Natural killer cell (primary cell): ENCODE results near the gene EDIL3. TPM values are rescaled to one million over a fixed set of nuclear protein-coding genes. Genes with fewer than 3 reads are reported as not detected.
"Not testable (repeated sequence)": the region's sequence is repeated elsewhere in the genome, so short reads cannot be mapped to it uniquely, and the experiment has no call there.

Source experiments
- ATAC-seq, 3 donors: fragments of 150-1000 bp in 2 of 3; fragments of 200-7000 bp in 1 of 3; cut with Tn5 transposase; 1 replicate in 1 of 3; 2 replicates in 2 of 3; pipeline ENCODE4 v1.10.0; 2021; ENCODE audit warnings: mild to moderate bottlenecking in 2 of 3, moderate library complexity in 2 of 3
- DNase-seq, 2 donors: peaks; one replicate each; pipeline versions ENCODE4 v3.0.0 to v3.0.0-alpha.2; 2013 to 2021; ENCODE audit warnings: mixed read lengths in 1 of 2
- H3K27ac ChIP-seq: one replicate; pipeline ENCODE4 v1.5.1; 2013; ENCODE audit warnings: mild to moderate bottlenecking, low read length
- H3K27me3 ChIP-seq: one replicate; pipeline ENCODE4 v1.6.1; 2013; ENCODE audit warnings: low read length; ENCODE audit not compliant: control insufficient read depth, insufficient read depth
- H3K36me3 ChIP-seq: one replicate; pipeline ENCODE4 v1.6.1; 2013; ENCODE audit warnings: low read length; ENCODE audit not compliant: control insufficient read depth, insufficient read depth
- H3K4me1 ChIP-seq: one replicate; pipeline ENCODE4 v1.6.1; 2013; ENCODE audit warnings: low read length; ENCODE audit not compliant: control insufficient read depth, insufficient read depth
- H3K4me3 ChIP-seq: one replicate; pipeline ENCODE4 v1.5.1; 2013; ENCODE audit warnings: low read length
- H3K9me3 ChIP-seq: one replicate; pipeline ENCODE4 v1.6.1; 2013; ENCODE audit warnings: low read length; ENCODE audit not compliant: control insufficient read depth, insufficient read depth
- H3K27ac Mint-ChIP-seq, 2 donors: one replicate each; pipeline ENCODE4 v1.8.0; 2022; ENCODE audit warnings: mild to moderate bottlenecking in 2 of 2, mixed read lengths in 2 of 2, moderate library complexity in 1 of 2
- H3K27me3 Mint-ChIP-seq, 2 donors: one replicate each; pipeline ENCODE4 v1.8.0; 2022; ENCODE audit warnings: low read depth in 2 of 2, mixed read lengths in 2 of 2
- H3K36me3 Mint-ChIP-seq: one replicate; pipeline ENCODE4 v1.8.0; 2022; ENCODE audit warnings: mixed read lengths
- H3K4me1 Mint-ChIP-seq, 2 donors: one replicate each; pipeline ENCODE4 v1.8.0; 2022; ENCODE audit warnings: mixed read lengths in 2 of 2
- H3K4me3 Mint-ChIP-seq: one replicate; pipeline ENCODE4 v1.8.0; 2022; ENCODE audit warnings: mild to moderate bottlenecking, moderate library complexity, mixed read lengths
- H3K9me3 Mint-ChIP-seq, 2 donors: one replicate each; pipeline ENCODE4 v1.8.0; 2022; ENCODE audit warnings: mixed read lengths in 2 of 2
- CTCF ChIP-seq: fragments of 200-600 bp; IDR thresholded peaks from one replicate; pipeline ENCODE4 v1.8.0; 2022; ENCODE audit warnings: antibody characterized with exemption
- whole genome bisulfite sequencing: methylation state at CpG from one replicate; pipeline ENCODE4 v1.1.7; 2013; ENCODE audit warnings: missing lambda C conversion rate; ENCODE audit not compliant: insufficient coverage; 5-methylcytosine and 5-hydroxymethylcytosine counted together
- intact Hi-C: fragments of 100-400 bp; cut with micrococcal nuclease; formaldehyde crosslinking; loops from one replicate; pipeline ENCODE4 v1.14.2; 2022
- total RNA-seq, 4 donors: library from RNA; stranded (reverse); fragments of 120-200 nt in 1 of 4; gene quantifications; one replicate each; pipeline versions ENCODE4 v1.2.3 to v1.2.4, GENCODE V29; 2013 to 2022

Gene EDIL3
- total RNA-seq, 3 donors from 2014 or later (not counting 1 experiment from before 2014, with no cell fraction given): not detected

- no peaks in the 10 kb centered on the region for H3K27me3 ChIP-seq
- no peaks in the 10 kb centered on the region for H3K36me3 ChIP-seq
- intact Hi-C loops: no loop called here
- no peak overlapping the region for H3K27ac ChIP-seq
- H3K4me3 ChIP-seq: no peak overlapping the region
- Mint-ChIP-seq H3K27ac (no peak overlapping the region), H3K27me3 (no peaks in the 10 kb centered on the region), H3K36me3 (no peaks in the 10 kb centered on the region), H3K9me3 (peaks cover 4 to 6% of the 10 kb centered on the region in 2 donors), H3K4me1 (no peaks in the 10 kb centered on the region), H3K4me3 (no peak overlapping the region)
- no peak for DNase-seq
- WGBS: 90% methylated on average over 2 of the region's 3 CpGs
- H3K9me3 ChIP-seq: peaks cover 3% of the 10 kb centered on the region
- TF ChIP-seq CTCF: no peak
- no peaks in the 10 kb centered on the region for H3K4me1 ChIP-seq
- ATAC-seq: no peak
Observed at GRCh38 chr5:84045964-84046363, 338.7 kb downstream of the EDIL3 start.

- DNase-seq (no peak), ATAC-seq (no peak)
- H3K4me3 ChIP-seq: no peak overlapping the region
- no peaks in the 10 kb centered on the region for H3K27me3 Mint-ChIP-seq
- 82% methylated on average over 1 of the region's 1 CpG for WGBS
- no peaks in the 10 kb centered on the region for H3K4me1 Mint-ChIP-seq
- peaks cover 0 to 4% of the 10 kb centered on the region in 2 donors for H3K9me3 Mint-ChIP-seq
- intact Hi-C loops: no loop called here
- H3K27ac Mint-ChIP-seq: no peak overlapping the region
- no peaks in the 10 kb centered on the region for H3K36me3 Mint-ChIP-seq
- no peaks in the 10 kb centered on the region for H3K4me1 ChIP-seq
- H3K4me3 Mint-ChIP-seq: no peak overlapping the region
- no peak overlapping the region for H3K27ac ChIP-seq
- TF ChIP-seq CTCF: no peak
- no peaks in the 10 kb centered on the region for H3K27me3 ChIP-seq
- H3K9me3 ChIP-seq: no peaks in the 10 kb centered on the region
- no peaks in the 10 kb centered on the region for H3K36me3 ChIP-seq
Observed at GRCh38 chr5:84036842-84037241, 347.8 kb downstream of the EDIL3 start.

- DNase-seq (no peak), ATAC-seq (no peak)
- no peaks in the 10 kb centered on the region for H3K9me3 ChIP-seq
- TF ChIP-seq CTCF: no peak
- Mint-ChIP-seq H3K27me3 (no peaks in the 10 kb centered on the region), H3K27ac (no peak overlapping the region), H3K9me3 (peaks cover 3 to 9% of the 10 kb centered on the region in 2 donors), H3K4me1 (no peaks in the 10 kb centered on the region), H3K4me3 (no peak overlapping the region), H3K36me3 (no peaks in the 10 kb centered on the region)
- no peaks in the 10 kb centered on the region for H3K36me3 ChIP-seq
- intact Hi-C loops: no loop called here
- no peaks in the 10 kb centered on the region for H3K27me3 ChIP-seq
- no peaks in the 10 kb centered on the region for H3K4me1 ChIP-seq
- no peak overlapping the region for H3K27ac ChIP-seq
- H3K4me3 ChIP-seq: no peak overlapping the region
Observed at GRCh38 chr5:84032324-84032723, 352.4 kb downstream of the EDIL3 start.

- Mint-ChIP-seq H3K27me3 (no peaks in the 10 kb centered on the region), H3K4me3 (no peak overlapping the region), H3K4me1 (no peaks in the 10 kb centered on the region), H3K9me3 (peaks cover 7 to 8% of the 10 kb centered on the region in 2 donors), H3K27ac (no peak overlapping the region), H3K36me3 (no peaks in the 10 kb centered on the region)
- H3K4me1 ChIP-seq: no peaks in the 10 kb centered on the region
- WGBS: 71% methylated on average over 3 of the region's 4 CpGs
- H3K27me3 ChIP-seq: no peaks in the 10 kb centered on the region
- intact Hi-C loops: no loop called here
- TF ChIP-seq CTCF: no peak
- no peaks in the 10 kb centered on the region for H3K9me3 ChIP-seq
- H3K4me3 ChIP-seq: no peak overlapping the region
- ATAC-seq (no peak), DNase-seq (no peak)
- H3K27ac ChIP-seq: no peak overlapping the region
- H3K36me3 ChIP-seq: no peaks in the 10 kb centered on the region
Observed at GRCh38 chr5:84028093-84028492, 356.6 kb downstream of the EDIL3 start.

- WGBS: 89% methylated on average over 2 of the region's 3 CpGs
- H3K36me3 Mint-ChIP-seq, H3K4me3 ChIP-seq, H3K4me3 Mint-ChIP-seq, ATAC-seq, H3K27ac Mint-ChIP-seq, H3K36me3 ChIP-seq, H3K27me3 Mint-ChIP-seq, H3K4me1 ChIP-seq, H3K27me3 ChIP-seq, intact Hi-C loops, DNase-seq, H3K9me3 Mint-ChIP-seq, H3K4me1 Mint-ChIP-seq, H3K27ac ChIP-seq, H3K9me3 ChIP-seq: not testable (repeated sequence)
Observed at GRCh38 chr5:84018521-84018920, 366.2 kb downstream of the EDIL3 start.
